Panc1 (cell line): Measurements from ENCODE around the gene PRIMPOL. TPM values are rescaled to one million over a fixed set of nuclear protein-coding genes. Genes with fewer than 3 reads are reported as not detected.
"Not testable (repeated sequence)": the region's sequence is repeated elsewhere in the genome, so short reads cannot be mapped to it uniquely, and the experiment has no call there.

ENCODE experiments used
- ATAC-seq: fragments of 200-7000 bp; cut with Tn5 transposase; 2 replicates; pipeline ENCODE4 v1.9.1; 2020; ENCODE audit warnings: mild to moderate bottlenecking, moderate library complexity
- BruUV-seq: library from RNA; stranded (reverse); fragments of 400-500 nt; replicated peaks from 2 replicates; lab custom pipeline; 2021; lab: Mats Ljungman, UMichigan
- CTCF ChIA-PET: fragments of 300-600 bp; sonication (Branson Sonifier 250); formaldehyde crosslinking; loops from one replicate; lab custom pipeline; 2022; ENCODE audit warnings: antibody characterized with exemption; lab: Charles Lee
- POLR2A ChIA-PET: fragments of 300-600 bp; sonication (Branson Sonifier 250); formaldehyde crosslinking; loops from one replicate; lab custom pipeline; 2022; ENCODE audit warnings: antibody characterized with exemption; lab: Charles Lee
- DNase-seq: peaks from one replicate; pipeline ENCODE4 v3.0.0-alpha.2; 2010; ENCODE audit warnings: low read depth, low spot score
- H3K27ac ChIP-seq: 2 replicates; pipeline ENCODE4 v1.5.1; 2011; ENCODE audit warnings: mild to moderate bottlenecking, low read length, inconsistent platforms
- H3K27me3 ChIP-seq: fragments of 200-500 bp; sonication (Bioruptor generic); 2 replicates; pipeline ENCODE4 v1.6.0; 2014; ENCODE audit warnings: low read length, inconsistent platforms; ENCODE audit not compliant: control insufficient read depth, insufficient read depth
- H3K36me3 ChIP-seq: fragments of 200-500 bp; sonication (Bioruptor generic); 2 replicates; pipeline ENCODE4 v1.5.1; 2014; ENCODE audit warnings: inconsistent platforms, mild to moderate bottlenecking, low read length, moderate library complexity; ENCODE audit not compliant: control insufficient read depth, insufficient read depth
- H3K4me1 ChIP-seq: 2 replicates; pipeline ENCODE4 v1.5.1; 2011; ENCODE audit warnings: inconsistent platforms, mild to moderate bottlenecking, low read length, moderate library complexity; ENCODE audit not compliant: control insufficient read depth, insufficient read depth
- H3K4me3 ChIP-seq, 2 experiments: 2 replicates each; pipeline ENCODE4 v1.5.1; 2011 to 2012; ENCODE audit warnings: low read depth in 2 of 2, low read length in 2 of 2, mild to moderate bottlenecking in 2 of 2, inconsistent platforms in 1 of 2, moderate library complexity in 1 of 2
- H3K9me3 ChIP-seq: fragments of 200-500 bp; sonication (Bioruptor generic); 2 replicates; pipeline ENCODE4 v1.5.1; 2014; ENCODE audit warnings: low read depth, mild to moderate bottlenecking, inconsistent platforms, low read length, moderate library complexity; ENCODE audit not compliant: control insufficient read depth, insufficient read depth
- CTCF ChIP-seq: fragments of 450-650 bp; IDR thresholded peaks from 2 replicates; pipeline ENCODE4 v1.5.1; 2017; ENCODE audit warnings: mild to moderate bottlenecking
- POLR2AphosphoS5 ChIP-seq: IDR thresholded peaks from 2 replicates; pipeline ENCODE4 v1.6.1; 2012; ENCODE audit warnings: mild to moderate bottlenecking, low read depth, low read length, moderate library complexity
- REST ChIP-seq, 2 experiments: IDR thresholded peaks; 2 replicates each; pipeline ENCODE4 v1.6.1; 2011 to 2012; ENCODE audit warnings: low read depth in 2 of 2, control low read depth in 1 of 2, low read length in 1 of 2, mild to moderate bottlenecking in 1 of 2, moderate library complexity in 1 of 2; ENCODE audit not compliant: insufficient read depth in 1 of 2
- SIN3A ChIP-seq: IDR thresholded peaks from 2 replicates; pipeline ENCODE4 v1.6.1; 2012; ENCODE audit warnings: low read depth, mild to moderate bottlenecking, low read length, moderate library complexity, borderline replicate concordance; ENCODE audit not compliant: insufficient read depth
- TCF7L2 ChIP-seq: IDR thresholded peaks from 2 replicates; pipeline ENCODE4 v1.6.1; 2011; ENCODE audit warnings: mild to moderate bottlenecking, low read depth, low read length, inconsistent platforms
- in situ Hi-C: cut with HindIII; loops from 2 replicates; pipeline ENCODE4 v1.10.0; 2016; ENCODE audit warnings: low sequenced_read_pairs, low pct_unique_long_range_greater_than_20kb
- intact Hi-C: fragments of 100-400 bp; cut with micrococcal nuclease; formaldehyde crosslinking; loops from one replicate; pipeline ENCODE4 v1.10.0; 2022; ENCODE audit not compliant: unreplicated experiment
- total RNA-seq: library from RNA; stranded (reverse); gene quantifications from one replicate; pipeline ENCODE4 v1.2.1, GENCODE V29; 2021; ENCODE audit not compliant: unreplicated experiment

Gene PRIMPOL
- total RNA-seq, 1 experiment from 2014 or later: 11.7 TPM

- BruUV-seq: no TSS peak
- no peak for TF ChIP-seq TCF7L2
- no peak for TF ChIP-seq POLR2AphosphoS5
- no peak for TF ChIP-seq REST (IDR thresholded peaks at IDR 0.05; ENCODE audit: insufficient read depth in 1 of 2, low read depth in 2 of 2, low read length in 1 of 2)
- TF ChIP-seq SIN3A: no peak
- no peak for TF ChIP-seq CTCF
- in situ Hi-C loops: no loop called here
- Histone ChIP-seq H3K27ac (no peak overlapping the region), H3K9me3 (no peaks in the 10 kb centered on the region), H3K36me3 (peaks cover 4% of the 10 kb centered on the region; the same call in 1 of the 2 replicates), H3K4me3 (no peak overlapping the region), H3K4me1 (no peaks in the 10 kb centered on the region), H3K27me3 (no peaks in the 10 kb centered on the region)
- POLR2A ChIA-PET: no interaction called here
- no peak for DNase-seq
- no peak for ATAC-seq
- intact Hi-C loops: no loop called here
- CTCF ChIA-PET: no interaction called here
Measured at GRCh38 chr4:184655889-184656869, 6.6 kb downstream of the PRIMPOL start.

GRCh38 chr4:184657144-184657543 lies 7.6 kb downstream of the PRIMPOL start:
- no peaks in the 10 kb centered on the region for H3K4me1 ChIP-seq
- no TSS peak for BruUV-seq
- H3K9me3 ChIP-seq: no peaks in the 10 kb centered on the region
- TF ChIP-seq REST (IDR thresholded peaks at IDR 0.05; ENCODE audit: insufficient read depth in 1 of 2, low read depth in 2 of 2, low read length in 1 of 2) (no peak), CTCF (no peak), SIN3A (no peak), TCF7L2 (no peak), POLR2AphosphoS5 (no peak)
- H3K27me3 ChIP-seq: no peaks in the 10 kb centered on the region
- in situ Hi-C loops (no loop called here), intact Hi-C loops (no loop called here)
- H3K4me3 ChIP-seq: no peak overlapping the region
- ATAC-seq: no peak
- POLR2A ChIA-PET: no interaction called here
- no peak overlapping the region for H3K27ac ChIP-seq
- no peak for DNase-seq
- CTCF ChIA-PET: no interaction called here
- H3K36me3 ChIP-seq: peaks cover 4% of the 10 kb centered on the region; the same call in 1 of the 2 replicates

GRCh38 chr4:184657820-184658219 lies 8.3 kb downstream of the PRIMPOL start:
- H3K27me3 ChIP-seq, H3K36me3 ChIP-seq, H3K4me1 ChIP-seq, BruUV-seq, H3K9me3 ChIP-seq, intact Hi-C loops, H3K27ac ChIP-seq, CTCF ChIA-PET, in situ Hi-C loops, DNase-seq, H3K4me3 ChIP-seq, POLR2A ChIA-PET, ATAC-seq: not testable (repeated sequence)
